Measurements from ENCODE around the gene MYOC.

DNA sequence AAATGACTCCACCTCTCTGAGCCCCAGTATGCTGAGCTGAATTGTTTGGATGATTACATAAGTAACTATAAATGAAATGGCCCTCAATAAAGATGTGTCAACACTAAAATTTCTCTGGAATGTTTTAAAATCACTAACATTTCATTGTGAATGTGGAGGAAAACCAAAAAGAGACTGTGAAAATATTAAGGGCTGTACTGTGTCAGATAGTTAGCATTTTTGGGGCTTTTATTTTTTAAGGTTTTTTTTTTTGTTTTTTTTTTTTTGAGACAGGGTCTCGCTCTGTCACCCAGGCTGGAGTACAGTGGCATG lies 6.3 kb downstream of the MYOC start:
- no peak for TF ChIP-seq CTCF (IDR thresholded peaks at IDR 0.05; ENCODE audit: poor library complexity)
- TF ChIP-seq EZH2phosphoT487 (IDR thresholded peaks at IDR 0.05; ENCODE audit: low read depth, severe bottlenecking, unreplicated experiment), result no peak
